Colonic mucosa (tissue), 4 donors: Measurements from ENCODE around the gene ARFGAP1. TPM values are rescaled to one million over a fixed set of nuclear protein-coding genes. Genes with fewer than 3 reads are reported as not detected.

Experiments
- DNase-seq: peaks from one replicate; pipeline ENCODE4 v3.0.0-alpha.2; 2020
- H3K27ac ChIP-seq: fragments of 200-600 bp; one replicate; pipeline ENCODE4 v1.8.0; 2021
- H3K27me3 ChIP-seq: fragments of 200-600 bp; one replicate; pipeline ENCODE4 v1.8.0; 2021
- H3K36me3 ChIP-seq: fragments of 200-600 bp; one replicate; pipeline ENCODE4 v1.8.0; 2021
- H3K4me1 ChIP-seq: fragments of 200-600 bp; one replicate; pipeline ENCODE4 v1.8.0; 2021; ENCODE audit warnings: mild to moderate bottlenecking
- H3K4me3 ChIP-seq: fragments of 200-600 bp; one replicate; pipeline ENCODE4 v1.8.0; 2021
- H3K9ac ChIP-seq, 2 donors: one replicate each; pipeline ENCODE4 v1.7.0; 2013; ENCODE audit warnings: control low read depth in 2 of 2, low read depth in 2 of 2, low read length in 2 of 2
- H3K9me3 ChIP-seq: fragments of 200-600 bp; one replicate; pipeline ENCODE4 v1.8.0; 2021
- CTCF ChIP-seq: fragments of 200-600 bp; IDR thresholded peaks from one replicate; pipeline ENCODE4 v1.8.0; 2022; ENCODE audit warnings: antibody characterized with exemption, mild to moderate bottlenecking
- intact Hi-C: fragments of 100-400 bp; cut with DNase I; formaldehyde crosslinking; loops from one replicate; pipeline ENCODE4 v1.14.1; 2022
- total RNA-seq, 2 donors: library from RNA; stranded (reverse); fragmentation: NEBNext Ultra II Directional in 1 of 2; extraction: Animal tissue kit (Norgen Biotek cat#: 25700) in 1 of 2; gene quantifications; one replicate each; pipeline ENCODE4 v1.2.1, GENCODE V29; 2021
- donor health status: healthy.
- donor health status: DM: no; HTN: no; CAD: no.
- donor health status: DM: no; HTN: no; CAD: no.

Gene ARFGAP1
- total RNA-seq, 2 donors from 2014 or later: 66.9 to 109 TPM

DNA sequence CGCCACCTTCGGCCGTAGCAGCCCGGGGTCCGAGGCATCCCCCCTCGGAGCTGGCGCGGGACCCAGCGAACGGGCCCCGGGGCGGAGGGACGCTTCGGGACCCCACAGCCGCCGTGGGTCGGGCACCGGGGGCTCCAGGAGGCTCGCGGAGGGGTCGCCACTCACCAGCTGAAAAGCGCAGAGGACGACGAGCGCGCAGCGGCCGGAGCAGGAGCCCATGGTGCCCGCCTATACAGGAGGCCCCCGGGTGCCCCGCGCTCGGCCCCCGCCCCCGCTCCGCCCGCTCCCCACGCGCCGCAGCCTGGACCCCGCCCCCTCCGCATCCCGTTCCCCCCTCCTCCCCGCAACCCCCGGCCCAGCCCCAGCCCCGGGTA lies 18.4 kb upstream of the ARFGAP1 start, which contains the start of gene NKAIN4:
TSS of gene NKAIN4 (minus strand) at position 232 of the 374 bp plus-strand sequence. CDS start at position 219, 13 bp downstream.
- no peak within 1 kb of the TSS for H3K4me3 ChIP-seq
- no peak within 1 kb of the TSS for H3K27ac ChIP-seq
- no peaks in the 10 kb centered on the region for H3K4me1 ChIP-seq
- H3K9ac ChIP-seq: no peak within 1 kb of the TSS
- intact Hi-C loops: no loop called here
- no peak for TF ChIP-seq CTCF
- H3K9me3 ChIP-seq: no peaks in the 10 kb centered on the region
- no peak for DNase-seq
- no peaks in the 10 kb centered on the region for H3K36me3 ChIP-seq
- H3K27me3 ChIP-seq: peaks cover 32% of the 10 kb centered on the region

DNA sequence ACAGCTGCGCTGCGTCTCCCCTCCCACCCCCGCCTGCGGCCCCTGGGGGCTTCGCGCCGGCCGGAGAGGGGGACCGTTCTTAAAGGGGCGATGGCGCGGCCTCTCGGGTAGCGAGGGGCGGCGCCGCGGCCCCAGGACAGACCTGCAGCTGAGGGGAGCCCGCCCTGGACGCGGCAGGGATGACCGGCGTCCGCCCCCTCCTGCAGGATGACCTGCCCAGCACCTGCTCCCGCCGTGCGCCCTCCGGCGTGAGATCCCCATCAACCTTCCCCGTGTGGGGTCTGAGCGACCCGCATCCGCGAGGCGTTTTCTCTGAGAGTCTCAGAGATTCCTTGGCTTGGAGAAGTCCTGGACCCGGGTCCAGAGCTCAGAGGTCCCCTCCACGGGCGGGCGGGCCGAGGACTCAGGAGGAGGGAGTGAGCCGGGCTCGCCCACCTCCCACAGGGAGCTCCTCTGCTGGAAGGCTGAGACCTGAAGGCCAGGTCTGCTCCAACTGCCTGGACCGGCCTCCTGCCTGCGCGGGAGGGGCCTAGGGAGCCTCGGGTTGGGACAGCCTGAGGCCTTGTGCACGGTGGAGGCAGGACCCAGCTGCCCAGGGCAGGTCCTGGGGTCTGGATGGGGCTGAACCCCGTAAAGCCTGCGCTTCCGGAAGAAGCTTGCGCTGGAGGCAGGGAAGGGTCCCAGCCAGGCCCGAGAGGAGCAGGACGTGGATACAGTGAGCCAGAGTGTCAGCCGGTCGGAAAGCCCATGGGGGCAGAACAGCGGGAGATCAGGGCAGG lies 17.8 kb upstream of the ARFGAP1 start:
- H3K4me1 ChIP-seq: no peaks in the 10 kb centered on the region
- intact Hi-C loops: no loop called here
- no peak for TF ChIP-seq CTCF
- H3K4me3 ChIP-seq: no peak overlapping the region
- H3K27me3 ChIP-seq: peaks cover 32% of the 10 kb centered on the region
- H3K27ac ChIP-seq: no peak overlapping the region
- no peak for DNase-seq
- H3K36me3 ChIP-seq: no peaks in the 10 kb centered on the region
- H3K9me3 ChIP-seq: no peaks in the 10 kb centered on the region
- H3K9ac ChIP-seq: no peak overlapping the region

- H3K9ac ChIP-seq: no peak overlapping the region
- H3K27ac ChIP-seq: no peak overlapping the region
- no peaks in the 10 kb centered on the region for H3K9me3 ChIP-seq
- no peak overlapping the region for H3K4me3 ChIP-seq
- intact Hi-C loops: no loop called here
- peaks cover 32% of the 10 kb centered on the region for H3K27me3 ChIP-seq
- no peaks in the 10 kb centered on the region for H3K4me1 ChIP-seq
- no peak for TF ChIP-seq CTCF
- no peaks in the 10 kb centered on the region for H3K36me3 ChIP-seq
- DNase-seq: no peak
Observed at GRCh38 chr20:63255931-63256704, 16.5 kb upstream of the ARFGAP1 start.

- H3K4me3 ChIP-seq: no peak overlapping the region
- no peak overlapping the region for H3K9ac ChIP-seq
- H3K4me1 ChIP-seq: no peaks in the 10 kb centered on the region
- intact Hi-C loops: no loop called here
- H3K9me3 ChIP-seq: no peaks in the 10 kb centered on the region
- DNase-seq: no peak
- H3K27me3 ChIP-seq: peaks cover 30% of the 10 kb centered on the region
- H3K36me3 ChIP-seq: no peaks in the 10 kb centered on the region
- no peak overlapping the region for H3K27ac ChIP-seq
- no peak for TF ChIP-seq CTCF
Observed at GRCh38 chr20:63256954-63257353, 15.7 kb upstream of the ARFGAP1 start.

- no peak for DNase-seq
- Histone ChIP-seq H3K27me3 (peaks cover 26% of the 10 kb centered on the region), H3K9ac (no peak overlapping the region), H3K9me3 (no peaks in the 10 kb centered on the region), H3K4me1 (no peaks in the 10 kb centered on the region), H3K36me3 (no peaks in the 10 kb centered on the region), H3K4me3 (no peak overlapping the region), H3K27ac (no peak overlapping the region)
- intact Hi-C loops: no loop called here
- TF ChIP-seq CTCF: no peak
Observed at GRCh38 chr20:63257629-63258028, 15.0 kb upstream of the ARFGAP1 start.
